GM03348 (cell line): Measurements from ENCODE around the gene RAPGEF5.
A peak's percentile ranks its signal among the peaks of the same experiment; 100 is the strongest.

Experiments
- DNase-seq: peaks from one replicate; pipeline ENCODE4 v3.0.0; 2012; ENCODE audit warnings: low spot score

Gene RAPGEF5, protein sequence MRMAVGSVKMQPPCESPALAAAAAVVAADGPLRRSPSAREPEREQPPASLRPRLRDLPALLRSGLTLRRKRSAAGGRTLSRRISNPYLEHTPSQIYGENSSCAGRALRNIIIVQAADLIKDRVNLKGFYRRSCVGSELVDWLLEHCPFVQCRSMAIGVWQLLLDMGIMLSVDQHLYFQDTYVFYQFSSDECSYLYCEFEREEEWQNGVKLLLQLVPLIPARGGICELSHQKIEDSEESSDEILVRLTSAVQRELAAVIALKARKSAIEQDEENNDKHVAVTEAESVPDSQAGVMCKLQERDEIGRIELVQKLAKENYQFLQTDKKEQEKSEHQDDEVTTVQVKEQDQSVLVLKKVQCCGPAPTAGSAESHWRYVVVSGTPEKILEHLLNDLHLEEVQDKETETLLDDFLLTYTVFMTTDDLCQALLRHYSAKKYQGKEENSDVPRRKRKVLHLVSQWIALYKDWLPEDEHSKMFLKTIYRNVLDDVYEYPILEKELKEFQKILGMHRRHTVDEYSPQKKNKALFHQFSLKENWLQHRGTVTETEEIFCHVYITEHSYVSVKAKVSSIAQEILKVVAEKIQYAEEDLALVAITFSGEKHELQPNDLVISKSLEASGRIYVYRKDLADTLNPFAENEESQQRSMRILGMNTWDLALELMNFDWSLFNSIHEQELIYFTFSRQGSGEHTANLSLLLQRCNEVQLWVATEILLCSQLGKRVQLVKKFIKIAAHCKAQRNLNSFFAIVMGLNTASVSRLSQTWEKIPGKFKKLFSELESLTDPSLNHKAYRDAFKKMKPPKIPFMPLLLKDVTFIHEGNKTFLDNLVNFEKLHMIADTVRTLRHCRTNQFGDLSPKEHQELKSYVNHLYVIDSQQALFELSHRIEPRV

DNA sequence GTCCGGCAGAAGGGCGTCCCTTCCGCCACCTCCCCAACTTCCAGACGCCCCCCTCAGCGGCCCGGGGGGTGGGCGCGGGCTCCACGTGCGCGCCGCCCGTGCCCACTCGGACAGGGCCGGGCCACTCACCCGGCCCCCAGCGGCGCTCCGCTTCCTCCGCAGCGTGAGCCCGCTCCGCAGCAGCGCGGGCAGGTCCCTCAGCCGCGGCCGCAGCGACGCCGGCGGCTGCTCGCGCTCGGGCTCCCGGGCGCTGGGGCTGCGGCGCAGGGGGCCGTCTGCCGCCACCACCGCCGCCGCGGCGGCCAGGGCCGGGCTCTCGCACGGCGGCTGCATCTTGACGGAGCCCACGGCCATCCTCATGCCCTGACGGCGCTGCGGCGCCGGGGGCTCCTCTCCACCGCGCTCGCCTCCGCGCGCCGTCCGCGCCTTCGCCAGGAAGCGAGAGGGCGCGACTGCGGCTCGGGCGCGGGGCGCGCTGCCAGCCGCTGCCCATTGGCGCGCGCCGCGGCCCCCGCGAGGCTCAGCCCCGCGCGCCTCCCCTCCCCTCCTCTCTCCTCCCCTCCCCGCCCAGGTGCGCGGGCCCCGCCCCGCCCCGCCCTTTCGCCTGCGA, at the start of gene RAPGEF5:
Gene RAPGEF5 (minus strand): TSS at position 454 of the 610 bp plus-strand sequence. CDS start 94 bp downstream, at position 360.
- DNase-seq, result peak; percentile 44

- DNase-seq, result no peak
Observed at GRCh38 chr7:22406715-22407114, 49.8 kb upstream of the RAPGEF5 start.

- DNase-seq, result no peak
Observed at GRCh38 chr7:22404421-22405023, 47.6 kb upstream of the RAPGEF5 start.

DNA sequence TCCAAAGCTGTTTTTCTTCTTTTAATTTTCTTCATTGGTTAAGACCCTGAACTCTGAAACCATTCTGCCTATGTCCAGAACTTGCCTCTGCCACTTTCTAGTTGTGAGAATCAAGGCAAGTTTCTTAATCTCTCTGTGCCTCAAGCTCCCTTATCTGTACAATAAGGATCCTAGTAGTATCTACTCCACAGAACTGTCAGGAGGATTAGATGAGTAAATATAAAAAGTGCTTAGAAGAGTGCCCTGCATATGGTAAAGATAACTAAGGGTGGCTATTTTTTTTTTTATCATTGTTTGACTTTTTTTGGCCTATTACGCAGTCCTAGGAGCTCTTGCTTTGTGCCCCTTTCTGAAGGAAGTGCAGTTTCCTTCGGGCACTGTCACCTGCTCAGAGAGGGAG, 46.4 kb upstream of the RAPGEF5 start:
- no peak for DNase-seq

DNA sequence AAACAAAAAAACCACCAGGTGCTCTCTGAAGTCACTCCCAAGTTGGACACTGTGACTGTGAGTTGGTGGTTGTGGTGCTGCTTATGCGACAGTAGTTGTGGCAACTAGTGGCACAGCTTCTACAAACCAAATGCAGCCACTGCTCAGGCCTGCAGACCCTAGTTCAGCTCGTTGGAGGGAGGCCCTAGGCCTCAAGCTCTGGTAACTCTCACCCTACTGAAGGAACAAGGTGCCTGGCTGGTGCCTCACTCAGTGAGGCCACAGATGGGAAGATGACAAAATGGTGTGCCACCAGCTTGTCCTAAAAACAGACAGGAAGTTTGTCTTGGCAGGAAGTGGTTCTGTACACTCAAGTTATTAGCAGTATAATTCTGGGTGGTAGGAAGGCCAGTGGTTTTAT, 45.3 kb upstream of the RAPGEF5 start:
- no peak for DNase-seq

- no peak for DNase-seq
Observed at GRCh38 chr7:22400936-22401553, 44.1 kb upstream of the RAPGEF5 start.

DNA sequence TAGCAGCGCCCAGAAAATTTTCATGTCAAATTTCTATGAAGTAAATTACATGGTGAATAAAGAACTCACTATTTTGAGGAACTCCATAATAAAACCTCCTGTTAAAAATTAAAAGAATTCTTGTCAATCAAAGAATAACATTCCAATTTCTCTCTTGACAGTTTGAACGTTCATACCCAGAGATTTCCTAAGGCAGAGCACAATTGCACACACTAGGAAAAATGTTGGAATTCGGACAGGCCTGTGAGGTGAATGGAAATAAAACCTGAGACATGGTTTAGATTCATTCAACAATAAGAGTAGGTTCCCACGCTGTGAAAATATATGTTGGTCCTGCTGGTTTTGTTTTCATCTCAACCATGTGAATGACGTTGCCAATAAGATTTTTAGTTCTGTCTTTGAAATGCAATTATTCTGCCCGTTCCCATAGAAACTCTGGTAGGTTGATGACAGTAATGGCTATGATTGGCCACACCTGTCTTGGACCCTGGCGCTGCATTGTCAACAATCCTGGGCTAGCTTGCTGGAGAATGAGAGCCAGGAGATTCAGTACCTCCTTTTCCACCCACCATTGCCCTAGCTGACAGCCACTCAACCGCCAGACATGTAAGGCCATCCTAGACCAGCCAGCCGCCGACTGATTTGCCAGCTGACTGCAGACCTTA, 43.3 kb upstream of the RAPGEF5 start:
- no peak for DNase-seq

GRCh38 chr7:22399546-22399945, 42.6 kb upstream of the RAPGEF5 start:
- no peak for DNase-seq

GRCh38 chr7:22399091-22399490, 42.1 kb upstream of the RAPGEF5 start:
- DNase-seq, result no peak

- DNase-seq, result no peak
Observed at GRCh38 chr7:22397981-22398380, 41.0 kb upstream of the RAPGEF5 start.

GRCh38 chr7:22395222-22395621, 38.3 kb upstream of the RAPGEF5 start:
- DNase-seq, result no peak

DNA sequence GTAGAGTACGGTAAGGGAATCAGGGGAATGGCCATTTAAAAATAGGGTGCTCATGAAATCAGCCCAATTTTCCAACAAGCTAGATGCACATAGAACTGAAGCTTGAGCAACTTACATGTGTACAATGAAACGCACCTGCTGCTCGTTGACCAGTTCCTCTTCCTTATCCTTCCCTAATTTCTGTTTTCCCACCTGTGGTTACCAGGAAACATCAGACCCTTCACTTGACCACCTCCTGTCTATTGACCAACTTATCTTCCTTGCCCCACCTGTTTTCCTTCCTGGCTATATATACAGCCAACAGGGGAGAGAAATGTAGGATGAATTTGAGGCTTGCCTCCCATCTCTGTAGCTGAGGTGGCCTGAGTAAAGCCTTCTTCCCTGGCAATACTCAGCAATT, 37.8 kb upstream of the RAPGEF5 start:
- DNase-seq, result no peak

DNA sequence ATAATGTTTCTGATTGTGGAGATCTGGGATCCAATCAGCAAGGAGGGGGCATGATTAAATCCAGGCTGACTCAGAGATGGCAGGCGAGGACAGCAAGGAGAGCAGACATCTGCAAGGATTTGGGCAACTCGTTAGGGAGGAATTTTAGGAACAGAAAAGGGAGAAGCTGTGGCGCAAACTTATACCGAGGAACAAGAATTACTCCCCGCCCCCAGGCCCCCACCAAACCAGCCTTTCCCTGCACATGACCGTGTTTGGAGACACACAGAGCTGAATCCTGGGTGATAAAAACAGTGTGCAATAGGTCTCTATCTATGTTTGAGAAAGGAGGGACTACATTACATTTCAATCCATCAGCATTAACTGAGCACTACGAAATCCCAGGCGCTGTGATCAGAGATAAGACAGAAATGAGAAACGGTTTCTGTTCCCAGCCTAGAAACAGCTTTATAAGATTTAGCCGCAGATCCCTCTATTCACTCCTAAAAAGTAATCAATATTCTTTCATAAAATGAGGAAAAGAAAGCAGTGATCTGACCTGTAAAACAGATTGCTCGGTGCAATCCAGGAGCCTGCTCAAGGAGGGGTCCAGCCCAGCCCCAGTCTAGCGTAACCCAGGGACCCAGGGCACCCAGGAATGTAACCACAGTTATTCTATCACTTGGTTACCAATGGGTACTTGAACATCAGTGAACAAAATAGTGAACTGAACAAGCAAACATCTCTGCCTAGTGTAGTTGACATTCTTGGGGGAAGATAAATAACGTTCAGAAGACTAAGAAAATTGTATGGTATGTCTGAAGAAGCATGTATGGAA, 37.2 kb upstream of the RAPGEF5 start:
- DNase-seq, result peak; percentile 64

DNA sequence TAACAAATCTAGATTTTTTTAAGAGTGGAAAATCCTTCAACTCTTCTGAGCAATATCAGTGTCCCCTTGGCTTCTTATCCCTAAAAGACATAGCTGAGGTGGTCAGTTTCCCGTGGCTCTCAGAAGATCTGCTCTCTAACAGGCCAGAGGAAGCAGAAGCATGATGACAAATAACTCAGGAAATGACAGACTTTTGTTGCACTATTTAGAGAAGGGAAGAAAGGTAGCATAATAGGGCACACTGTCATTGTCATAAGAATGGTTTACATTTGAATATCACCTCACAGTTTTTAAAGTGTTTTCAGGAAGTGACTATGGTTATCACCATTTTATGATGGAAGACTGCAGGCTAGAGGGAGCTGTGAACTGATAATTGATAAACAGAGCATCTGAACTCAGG, 33.6 kb upstream of the RAPGEF5 start:
- no peak for DNase-seq

DNA sequence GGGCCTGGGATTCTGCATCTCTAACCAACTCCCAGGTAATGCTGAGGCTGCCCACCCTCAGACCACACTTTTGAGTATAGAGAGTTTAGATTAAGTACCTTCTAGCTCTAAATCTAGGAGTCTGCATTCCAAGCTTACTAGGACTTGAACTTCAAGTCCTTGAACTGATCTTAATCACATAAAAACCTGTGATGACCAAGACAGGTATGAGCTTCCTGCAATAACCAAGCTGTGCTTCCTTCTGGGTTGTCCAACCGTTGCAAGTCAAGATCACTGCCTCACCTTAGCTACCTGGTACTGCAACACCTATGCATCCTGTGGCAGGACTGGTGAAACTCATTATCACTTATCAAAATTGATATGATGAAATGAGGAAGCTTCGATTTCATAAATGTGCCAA, 32.9 kb upstream of the RAPGEF5 start:
- DNase-seq, result no peak

GRCh38 chr7:22387583-22387982, 30.6 kb upstream of the RAPGEF5 start:
- DNase-seq, result peak; percentile 54

- no peak for DNase-seq
Observed at GRCh38 chr7:22386865-22387264, 29.9 kb upstream of the RAPGEF5 start.

GRCh38 chr7:22386206-22386858, 29.4 kb upstream of the RAPGEF5 start:
- no peak for DNase-seq

DNA sequence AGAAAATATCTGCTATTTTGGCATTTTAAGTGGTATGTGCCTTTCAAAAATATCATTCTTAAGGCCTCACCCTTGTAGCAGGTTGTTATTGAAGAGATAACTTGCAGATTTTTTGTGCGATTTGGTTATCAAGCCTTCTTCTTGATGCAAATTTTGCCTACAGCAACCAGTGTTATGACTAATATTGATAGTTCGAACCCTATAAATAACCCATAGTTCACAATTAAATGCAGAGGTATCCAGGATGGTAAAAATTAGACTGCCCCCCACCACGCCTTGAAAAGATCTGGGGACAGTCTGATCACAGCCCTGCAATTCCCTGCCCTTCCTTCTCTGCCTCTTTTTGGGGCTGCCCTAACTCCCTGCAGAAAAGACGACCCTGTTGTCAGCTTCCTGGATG, 28.4 kb upstream of the RAPGEF5 start:
- DNase-seq, result no peak

- DNase-seq, result no peak
Observed at GRCh38 chr7:22380333-22380732, 23.4 kb upstream of the RAPGEF5 start.
